Tibial artery (tissue), 4 donors: ENCODE results near the gene TSC1.
A peak's percentile ranks its signal among the peaks of the same experiment; 100 is the strongest.

Experiments used
- DNase-seq, 2 donors: peaks; one replicate each; pipeline ENCODE4 v3.0.0-alpha.2; 2019
- H3K27ac ChIP-seq, 2 donors: fragments of 200-600 bp; sonication (generic) in 1 of 2; 1 replicate in 1 of 2; 2 replicates in 1 of 2; pipeline ENCODE4 v1.5.1; 2018 to 2019; ENCODE audit warnings: mild to moderate bottlenecking in 1 of 2
- H3K27me3 ChIP-seq, 2 donors: fragments of 200-600 bp; sonication (generic) in 1 of 2; one replicate each; pipeline versions ENCODE4 v1.5.1 to v1.6.0; 2016 to 2019
- H3K36me3 ChIP-seq, 3 donors: fragments of 200-600 bp; sonication (generic) in 2 of 3; one replicate each; pipeline ENCODE4 v1.5.1; 2016 to 2019; ENCODE audit warnings: mild to moderate bottlenecking in 2 of 3
- H3K4me1 ChIP-seq, 4 donors: fragments of 200-600 bp; sonication (generic) in 2 of 4; 1 replicate in 3 of 4; 2 replicates in 1 of 4; pipeline ENCODE4 v1.5.1; 2016 to 2019
- H3K4me3 ChIP-seq, 2 donors: fragments of 200-600 bp; sonication (generic) in 1 of 2; 1 replicate in 1 of 2; 2 replicates in 1 of 2; pipeline ENCODE4 v1.5.1; 2018 to 2019; ENCODE audit warnings: mild to moderate bottlenecking in 2 of 2
- H3K9me3 ChIP-seq, 3 donors: fragments of 200-600 bp; sonication (generic) in 1 of 3; one replicate each; pipeline ENCODE4 v1.5.1; 2016 to 2019
- intact Hi-C: fragments of 100-400 bp; cut with DNase I; formaldehyde crosslinking; loops from one replicate; pipeline ENCODE4 v1.15.0; 2023; ENCODE audit warnings: low total_unique reads
- TF ChIP-seq, protein P1 (sequence below), 2 experiments: fragments of 200-600 bp in 1 of 2; fragments of 450-650 bp in 1 of 2; IDR thresholded peaks; one replicate each; pipeline ENCODE4 v1.5.1; 2017 to 2019; ENCODE audit warnings: antibody characterized with exemption in 2 of 2, mild to moderate bottlenecking in 1 of 2, moderate library complexity in 1 of 2

Gene TSC1

DNA sequence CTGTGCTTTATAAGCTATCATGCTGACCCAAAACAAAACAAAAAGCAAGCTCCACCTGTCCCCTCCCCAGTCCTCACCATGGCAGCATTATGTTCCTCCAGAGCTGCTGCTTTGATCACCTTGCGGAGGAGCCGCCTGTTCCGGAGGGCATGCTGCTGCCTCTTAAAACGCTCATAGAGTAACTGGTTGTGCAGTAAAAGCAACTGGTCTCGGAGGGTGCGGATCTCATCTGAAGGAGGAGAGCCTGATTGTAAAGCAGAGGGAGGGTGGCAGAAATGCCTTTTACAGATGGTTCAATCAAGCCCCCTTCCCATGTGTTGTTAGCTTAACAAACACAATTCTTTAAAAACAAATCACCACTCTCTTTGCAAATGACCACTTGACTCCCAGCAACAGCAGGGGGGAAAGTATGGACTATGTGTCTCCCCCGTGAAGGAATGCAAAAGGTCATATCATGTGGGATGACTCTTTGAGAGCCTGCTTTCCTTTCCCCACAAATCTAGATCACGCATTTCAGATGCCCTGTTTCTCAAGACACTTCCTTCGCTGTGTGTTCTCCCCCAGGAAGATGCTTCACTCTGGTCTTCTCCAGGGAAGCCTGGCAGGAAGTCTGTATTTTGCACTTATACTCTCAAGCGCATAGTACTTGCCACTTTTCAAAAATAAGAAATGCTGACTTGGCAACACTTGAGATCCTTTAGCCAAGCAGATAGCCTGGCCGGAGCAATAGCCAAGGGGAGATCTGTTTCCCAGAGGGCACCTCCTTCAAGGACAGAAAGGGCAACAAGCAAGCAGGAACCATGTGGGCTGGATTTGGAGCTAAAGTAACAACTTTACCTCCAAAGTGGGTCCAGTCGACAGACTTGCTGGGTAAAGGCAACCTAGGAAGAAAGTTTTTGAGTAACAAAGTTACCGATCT is 40.6 kb downstream of the TSC1 start:
- H3K4me3 ChIP-seq = no peak overlapping the region
- H3K9me3 ChIP-seq = no peaks in the 10 kb centered on the region
- peaks cover 69 to 94% (median 83%) of the 10 kb centered on the region in 3 donors for H3K36me3 ChIP-seq
- no peak for DNase-seq
- H3K27me3 ChIP-seq = no peaks in the 10 kb centered on the region
- H3K27ac ChIP-seq = no peak overlapping the region
- intact Hi-C loops = no loop called here
- TF ChIP-seq, protein P1, sequence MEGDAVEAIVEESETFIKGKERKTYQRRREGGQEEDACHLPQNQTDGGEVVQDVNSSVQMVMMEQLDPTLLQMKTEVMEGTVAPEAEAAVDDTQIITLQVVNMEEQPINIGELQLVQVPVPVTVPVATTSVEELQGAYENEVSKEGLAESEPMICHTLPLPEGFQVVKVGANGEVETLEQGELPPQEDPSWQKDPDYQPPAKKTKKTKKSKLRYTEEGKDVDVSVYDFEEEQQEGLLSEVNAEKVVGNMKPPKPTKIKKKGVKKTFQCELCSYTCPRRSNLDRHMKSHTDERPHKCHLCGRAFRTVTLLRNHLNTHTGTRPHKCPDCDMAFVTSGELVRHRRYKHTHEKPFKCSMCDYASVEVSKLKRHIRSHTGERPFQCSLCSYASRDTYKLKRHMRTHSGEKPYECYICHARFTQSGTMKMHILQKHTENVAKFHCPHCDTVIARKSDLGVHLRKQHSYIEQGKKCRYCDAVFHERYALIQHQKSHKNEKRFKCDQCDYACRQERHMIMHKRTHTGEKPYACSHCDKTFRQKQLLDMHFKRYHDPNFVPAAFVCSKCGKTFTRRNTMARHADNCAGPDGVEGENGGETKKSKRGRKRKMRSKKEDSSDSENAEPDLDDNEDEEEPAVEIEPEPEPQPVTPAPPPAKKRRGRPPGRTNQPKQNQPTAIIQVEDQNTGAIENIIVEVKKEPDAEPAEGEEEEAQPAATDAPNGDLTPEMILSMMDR (IDR thresholded peaks at IDR 0.05) = no peak
- no peaks in the 10 kb centered on the region for H3K4me1 ChIP-seq

DNA sequence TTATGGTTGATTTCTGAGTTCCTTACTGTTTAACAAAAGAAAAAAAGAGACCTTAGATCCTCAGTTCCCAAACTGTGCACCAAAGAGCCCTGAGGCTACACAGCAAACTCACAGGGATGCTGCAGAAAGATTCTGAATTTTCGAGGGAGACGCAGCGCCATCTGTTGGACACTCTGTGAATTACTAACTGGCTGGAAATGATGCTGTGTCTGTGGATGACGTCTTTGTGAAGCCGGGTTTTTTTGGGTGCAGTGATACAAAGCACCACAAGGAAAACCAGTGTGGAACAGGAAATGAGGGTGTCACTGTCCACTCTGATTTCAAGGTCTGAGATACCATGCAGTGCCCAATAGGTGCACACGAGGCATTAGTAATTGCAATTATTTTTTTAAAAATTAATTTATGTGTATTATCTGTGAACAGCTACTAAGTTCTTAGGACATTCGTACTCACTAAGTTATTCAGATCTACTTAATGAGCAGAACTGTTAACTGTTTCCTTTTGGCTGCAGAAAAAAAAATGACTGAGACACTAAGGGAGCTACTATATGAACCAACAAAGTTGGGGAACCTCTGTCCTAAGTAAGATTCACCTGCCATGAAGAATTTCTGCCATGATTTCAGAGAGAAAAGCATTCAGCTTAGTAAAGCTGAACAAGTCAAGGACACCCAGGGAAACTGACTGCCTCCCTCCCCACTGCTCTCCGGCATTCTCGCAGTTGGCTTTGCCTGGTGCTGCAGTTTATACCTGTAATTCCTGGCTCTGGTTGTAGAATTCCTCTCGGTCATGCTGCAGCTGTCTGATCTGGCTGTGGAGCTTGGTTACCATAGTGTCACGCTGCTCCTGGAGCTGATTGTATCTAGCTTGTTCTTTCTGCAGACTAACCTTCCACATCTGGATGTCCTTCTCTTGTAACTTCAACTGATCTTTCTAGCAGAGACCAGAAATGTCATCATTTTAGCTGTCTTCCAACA is 42.3 kb downstream of the TSC1 start:
- H3K36me3 ChIP-seq = peaks cover 73 to 98% (median 83%) of the 10 kb centered on the region in 3 donors
- no peak overlapping the region for H3K27ac ChIP-seq
- DNase-seq = peak; percentile 57 to 84
- TF ChIP-seq, protein P1 (IDR thresholded peaks at IDR 0.05) = peak; percentile 89 to 95
- H3K9me3 ChIP-seq = no peaks in the 10 kb centered on the region
- intact Hi-C loops = no loop called here
- no peak overlapping the region for H3K4me3 ChIP-seq
- H3K4me1 ChIP-seq = no peaks in the 10 kb centered on the region
- H3K27me3 ChIP-seq = no peaks in the 10 kb centered on the region

DNA sequence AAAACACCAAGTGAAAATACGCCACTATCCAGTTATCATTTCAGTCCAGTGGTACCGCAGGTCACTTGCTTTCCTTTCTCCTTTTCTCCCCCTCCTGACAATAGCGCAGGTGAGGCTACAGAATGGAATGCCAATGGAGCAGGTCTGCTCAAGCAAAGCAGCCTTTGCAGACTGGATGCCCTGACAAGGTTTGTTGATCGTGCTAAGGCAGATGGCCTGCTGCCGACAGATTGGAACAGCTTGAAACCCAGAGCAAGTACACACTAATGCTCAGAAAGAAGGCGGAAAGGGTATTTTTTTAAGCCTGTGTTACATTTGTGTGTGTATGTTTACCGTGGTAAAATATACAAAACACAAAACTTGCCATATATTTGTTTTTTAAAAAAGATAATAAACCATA is 46.4 kb downstream of the TSC1 start:
- intact Hi-C loops = no loop called here
- H3K27me3 ChIP-seq = no peaks in the 10 kb centered on the region
- no peak overlapping the region for H3K27ac ChIP-seq
- no peak for DNase-seq
- no peaks in the 10 kb centered on the region for H3K9me3 ChIP-seq
- H3K4me1 ChIP-seq = peaks cover 0 to 6% (median 0%) of the 10 kb centered on the region in 4 donors
- H3K4me3 ChIP-seq = no peak overlapping the region
- H3K36me3 ChIP-seq = peaks cover 60 to 94% (median 83%) of the 10 kb centered on the region in 3 donors
- TF ChIP-seq, protein P1 (IDR thresholded peaks at IDR 0.05) = no peak

DNA sequence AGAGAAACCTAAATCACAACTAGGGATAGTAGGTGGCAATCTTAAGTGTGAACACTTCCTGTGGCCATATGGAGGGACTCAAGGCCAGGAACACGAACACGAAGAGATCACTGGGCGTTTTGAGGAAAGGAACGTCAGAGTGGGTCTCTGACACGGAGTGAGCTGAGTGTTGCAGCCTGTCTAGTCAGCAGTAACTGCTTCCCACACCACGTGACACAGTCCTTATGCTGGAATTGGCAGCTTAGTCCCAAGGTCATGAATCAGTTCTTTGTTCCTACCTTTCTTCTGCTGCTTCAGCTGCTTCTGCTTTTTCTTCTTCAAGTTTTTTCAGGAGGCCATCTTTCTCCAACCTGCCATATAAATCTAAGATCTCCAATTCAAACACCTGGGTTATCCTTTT is 47.5 kb downstream of the TSC1 start:
- H3K4me3 ChIP-seq = no peak overlapping the region

DNA sequence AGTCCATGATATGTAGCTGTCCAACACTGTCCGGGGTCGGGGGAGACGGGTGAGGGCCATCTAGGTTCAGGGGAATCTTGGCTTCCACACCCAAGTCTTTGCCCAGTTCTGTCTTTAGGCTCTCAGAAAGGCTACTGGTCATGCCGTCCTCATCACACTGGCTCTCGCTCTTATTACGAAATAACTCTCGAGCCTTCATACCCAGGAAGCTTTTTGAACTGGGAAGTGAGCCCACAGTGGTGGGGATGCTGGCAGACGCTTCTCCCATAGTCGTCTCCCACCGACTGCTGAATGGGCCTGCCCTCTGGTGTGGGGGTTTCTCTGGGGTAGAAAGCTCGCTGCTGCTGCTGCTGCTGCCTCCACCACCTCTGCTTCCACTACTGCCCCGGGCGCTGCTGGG is 48.2 kb downstream of the TSC1 start:
- intact Hi-C loops = no loop called here
- H3K4me1 ChIP-seq = peaks cover 0 to 6% (median 0%) of the 10 kb centered on the region in 4 donors
- TF ChIP-seq, protein P1 (IDR thresholded peaks at IDR 0.05) = no peak
- H3K36me3 ChIP-seq = peaks cover 50 to 94% (median 91%) of the 10 kb centered on the region in 3 donors
- H3K4me3 ChIP-seq = no peak overlapping the region
- H3K27me3 ChIP-seq = no peaks in the 10 kb centered on the region
- H3K27ac ChIP-seq = no peak overlapping the region
- no peaks in the 10 kb centered on the region for H3K9me3 ChIP-seq
- DNase-seq = peak in 1 of 2 donors; percentile 44

More for the DNA sequence above, 47.5 kb downstream of the TSC1 start:
- no peaks in the 10 kb centered on the region for H3K9me3 ChIP-seq
- H3K4me1 ChIP-seq = peaks cover 0 to 6% (median 0%) of the 10 kb centered on the region in 4 donors
- no peaks in the 10 kb centered on the region for H3K27me3 ChIP-seq
- TF ChIP-seq, protein P1 (IDR thresholded peaks at IDR 0.05) = no peak
- peaks cover 54 to 95% (median 89%) of the 10 kb centered on the region in 3 donors for H3K36me3 ChIP-seq
- H3K27ac ChIP-seq = no peak overlapping the region
- intact Hi-C loops = no loop called here
- DNase-seq = no peak
